Measurements from ENCODE around the gene PXDN.
"Not testable (repeated sequence)": the region's sequence is repeated elsewhere in the genome, so short reads cannot be mapped to it uniquely, and the experiment has no call there.

The PXDN gene

GRCh38 chr2:1680222-1681016 lies 63.9 kb downstream of the PXDN start:
- no peak for DNase-seq

- DNase-seq, result not testable (repeated sequence)
These were observed 64.8 kb downstream of the PXDN start for GRCh38 chr2:1679488-1680039.

- DNase-seq, result not testable (repeated sequence)
These were observed 65.2 kb downstream of the PXDN start for GRCh38 chr2:1679065-1679464.

- DNase-seq, result no peak
These were observed 65.7 kb downstream of the PXDN start for GRCh38 chr2:1678609-1679008.

GRCh38 chr2:1677821-1678165 lies 66.5 kb downstream of the PXDN start:
- no peak for DNase-seq

- no peak for DNase-seq
These were observed 67.1 kb downstream of the PXDN start for GRCh38 chr2:1676913-1677820.

GRCh38 chr2:1676091-1676912 lies 68.0 kb downstream of the PXDN start:
- no peak for DNase-seq

GRCh38 chr2:1675633-1676032 lies 68.7 kb downstream of the PXDN start:
- DNase-seq, result no peak

- no peak for DNase-seq
These were observed 69.4 kb downstream of the PXDN start for GRCh38 chr2:1674766-1675397.

- no peak for DNase-seq
These were observed 70.0 kb downstream of the PXDN start for GRCh38 chr2:1674276-1674675.

GRCh38 chr2:1673160-1673944 lies 71.0 kb downstream of the PXDN start:
- DNase-seq, result no peak

- DNase-seq, result no peak
These were observed 71.6 kb downstream of the PXDN start for GRCh38 chr2:1672738-1673137.

- DNase-seq, result no peak
These were observed 72.4 kb downstream of the PXDN start for GRCh38 chr2:1671916-1672315.

GRCh38 chr2:1670636-1671035 lies 73.7 kb downstream of the PXDN start:
- no peak for DNase-seq

- DNase-seq, result no peak
These were observed 78.4 kb downstream of the PXDN start for GRCh38 chr2:1665761-1666505.

- DNase-seq, result no peak
These were observed 79.6 kb downstream of the PXDN start for GRCh38 chr2:1664698-1665097.

- no peak for DNase-seq
These were observed 80.2 kb downstream of the PXDN start for GRCh38 chr2:1664076-1664605.

GRCh38 chr2:1663621-1664020 lies 80.7 kb downstream of the PXDN start:
- no peak for DNase-seq

- no peak for DNase-seq
These were observed 81.6 kb downstream of the PXDN start for GRCh38 chr2:1662606-1663180.

Data from activated CD4-positive, alpha-beta T cell treated with anti-CD3 and anti-CD28 coated beads for 48 hours (primary cell).